ENCODE data around the gene EFL1. TPM values are rescaled to one million over a fixed set of nuclear protein-coding genes. Genes with fewer than 3 reads are reported as not detected.
A peak's percentile ranks its signal among the peaks of the same experiment; 100 is the strongest.

EFL1 gene
- polyA plus RNA-seq, 1 experiment = 13.0 TPM

- Histone ChIP-seq H3K27me3 (ENCODE audit: control insufficient read depth, insufficient read depth, low read length) (no peaks in the 10 kb centered on the region), H3K4me3 (ENCODE audit: low read depth, low read length) (no peak overlapping the region), H3K36me3 (ENCODE audit: control insufficient read depth, insufficient read depth, low read length) (no peaks in the 10 kb centered on the region)
- no peak for TF ChIP-seq CTCF (IDR thresholded peaks at IDR 0.05; ENCODE audit: insufficient read depth, low read depth, low read length)
- ChIA-PET POLR2A (no interaction called here), CTCF (no interaction called here)
- no peak for DNase-seq (ENCODE audit: low read depth)
These were observed 77.8 kb downstream of the EFL1 start for GRCh38 chr15:82184776-82185175.

GRCh38 chr15:82184355-82184754 lies 78.2 kb downstream of the EFL1 start:
- no peak for DNase-seq (ENCODE audit: low read depth)
- no peak for TF ChIP-seq CTCF (IDR thresholded peaks at IDR 0.05; ENCODE audit: insufficient read depth, low read depth, low read length)
- ChIA-PET POLR2A (interaction anchor here (0.7 kb wide), 1 partner anchor 13 kb away, joined by 4 read pairs; no protein-coding TSS in a partner anchor), CTCF (interaction anchor here (0.6 to 1.0 kb wide), 2 partner anchors 14 to 252 kb away, joined by 3 to 4 read pairs; no protein-coding TSS in a partner anchor)
- Histone ChIP-seq H3K27me3 (ENCODE audit: control insufficient read depth, insufficient read depth, low read length) (no peaks in the 10 kb centered on the region), H3K4me3 (ENCODE audit: low read depth, low read length) (no peak overlapping the region), H3K36me3 (ENCODE audit: control insufficient read depth, insufficient read depth, low read length) (no peaks in the 10 kb centered on the region)

GRCh38 chr15:82183121-82184031 lies 79.2 kb downstream of the EFL1 start:
- no peaks in the 10 kb centered on the region for H3K36me3 ChIP-seq (ENCODE audit: control insufficient read depth, insufficient read depth, low read length)
- H3K4me3 ChIP-seq (ENCODE audit: low read depth, low read length) = no peak overlapping the region
- DNase-seq (ENCODE audit: low read depth) = peak; percentile 67
- CTCF ChIA-PET = interaction anchor here (0.6 to 1.3 kb wide), 4 partner anchors 15 to 703 kb away, joined by 3 to 7 read pairs (median 4); no protein-coding TSS in a partner anchor
- POLR2A ChIA-PET = interaction anchor here (0.7 kb wide), 1 partner anchor 12 kb away, joined by 4 read pairs; no protein-coding TSS in a partner anchor
- H3K27me3 ChIP-seq (ENCODE audit: control insufficient read depth, insufficient read depth, low read length) = no peaks in the 10 kb centered on the region
- no peak for TF ChIP-seq CTCF (IDR thresholded peaks at IDR 0.05; ENCODE audit: insufficient read depth, low read depth, low read length)

- H3K27me3 ChIP-seq (ENCODE audit: control insufficient read depth, insufficient read depth, low read length) = no peaks in the 10 kb centered on the region
- H3K4me3 ChIP-seq (ENCODE audit: low read depth, low read length) = no peak overlapping the region
- ChIA-PET CTCF (interaction anchor here (1.0 to 1.2 kb wide), 3 partner anchors 17 to 617 kb away, joined by 3 to 5 read pairs (median 3); no protein-coding TSS in a partner anchor), POLR2A (no interaction called here)
- TF ChIP-seq CTCF (IDR thresholded peaks at IDR 0.05; ENCODE audit: insufficient read depth, low read depth, low read length) = no peak
- no peaks in the 10 kb centered on the region for H3K36me3 ChIP-seq (ENCODE audit: control insufficient read depth, insufficient read depth, low read length)
- DNase-seq (ENCODE audit: low read depth) = no peak
These were observed 81.2 kb downstream of the EFL1 start for GRCh38 chr15:82181371-82181770.

GRCh38 chr15:82178061-82178460 lies 84.5 kb downstream of the EFL1 start:
- DNase-seq (ENCODE audit: low read depth) = no peak
- Histone ChIP-seq H3K27me3 (ENCODE audit: control insufficient read depth, insufficient read depth, low read length) (no peaks in the 10 kb centered on the region), H3K4me3 (ENCODE audit: low read depth, low read length) (no peak overlapping the region), H3K36me3 (ENCODE audit: control insufficient read depth, insufficient read depth, low read length) (no peaks in the 10 kb centered on the region)
- ChIA-PET POLR2A (interaction anchor here (0.6 kb wide), 1 partner anchor 78 kb away, joined by 3 read pairs; no protein-coding TSS in a partner anchor), CTCF (interaction anchor here (1.7 kb wide), 1 partner anchor 34 kb away, joined by 3 read pairs; no protein-coding TSS in a partner anchor)
- TF ChIP-seq CTCF (IDR thresholded peaks at IDR 0.05; ENCODE audit: insufficient read depth, low read depth, low read length) = no peak

Measured in BJ (cell line).